HEK293 (cell line): ENCODE results near the gene QRFPR.

Experiments used
- ZNF16 ChIP-seq: fragments of 450-650 bp; formaldehyde crosslinking; IDR thresholded peaks from 2 replicates; pipeline ENCODE4 v1.5.1; 2016; ENCODE audit warnings: low read depth, missing biosample characterization, missing genetic modification characterization
- ZNF184 ChIP-seq: fragments of 450-650 bp; IDR thresholded peaks from 2 replicates; pipeline ENCODE4 v1.5.1; 2018; ENCODE audit warnings: missing biosample characterization, mild to moderate bottlenecking, missing genetic modification characterization
- ZNF2 ChIP-seq: fragments of 450-650 bp; formaldehyde crosslinking; IDR thresholded peaks from 2 replicates; pipeline ENCODE4 v1.5.1; 2016; ENCODE audit warnings: missing biosample characterization, missing genetic modification characterization
- ZNF221 ChIP-seq: fragments of 450-650 bp; formaldehyde crosslinking; IDR thresholded peaks from 2 replicates; pipeline ENCODE4 v1.5.1; 2017; ENCODE audit warnings: missing biosample characterization, missing genetic modification characterization, borderline replicate concordance
- ZNF24 ChIP-seq: fragments of 450-650 bp; formaldehyde crosslinking; IDR thresholded peaks from 2 replicates; pipeline ENCODE4 v1.5.1; 2016; ENCODE audit warnings: missing biosample characterization, missing genetic modification characterization
- ZNF292 ChIP-seq: fragments of 450-650 bp; formaldehyde crosslinking; IDR thresholded peaks from 2 replicates; pipeline ENCODE4 v1.5.1; 2016; ENCODE audit warnings: low read depth, missing biosample characterization, missing genetic modification characterization, borderline replicate concordance
- ZNF324 ChIP-seq: fragments of 450-650 bp; formaldehyde crosslinking; IDR thresholded peaks from 2 replicates; pipeline ENCODE4 v1.5.1; 2016; ENCODE audit warnings: missing biosample characterization, missing genetic modification characterization
- ZNF391 ChIP-seq: fragments of 450-650 bp; formaldehyde crosslinking; IDR thresholded peaks from 2 replicates; pipeline ENCODE4 v1.5.1; 2016; ENCODE audit warnings: low read depth, missing biosample characterization, missing genetic modification characterization, borderline replicate concordance
- ZNF404 ChIP-seq: fragments of 450-650 bp; formaldehyde crosslinking; IDR thresholded peaks from 2 replicates; pipeline ENCODE4 v1.5.1; 2017; ENCODE audit warnings: missing biosample characterization, missing genetic modification characterization
- ZNF510 ChIP-seq: fragments of 450-650 bp; formaldehyde crosslinking; IDR thresholded peaks from 2 replicates; pipeline ENCODE4 v1.5.1; 2018; ENCODE audit warnings: mild to moderate bottlenecking, missing genetic modification characterization, missing biosample characterization; ENCODE audit not compliant: insufficient replicate concordance
- ZNF623 ChIP-seq: fragments of 450-650 bp; formaldehyde crosslinking; IDR thresholded peaks from 2 replicates; pipeline ENCODE4 v1.5.1; 2016; ENCODE audit warnings: missing biosample characterization, missing genetic modification characterization
- ZNF629 ChIP-seq: fragments of 450-650 bp; formaldehyde crosslinking; IDR thresholded peaks from 2 replicates; pipeline ENCODE4 v1.5.1; 2017; ENCODE audit warnings: missing biosample characterization, missing genetic modification characterization
- ZNF654 ChIP-seq: fragments of 450-650 bp; formaldehyde crosslinking; IDR thresholded peaks from 2 replicates; pipeline ENCODE4 v1.5.1; 2016; ENCODE audit warnings: low read depth, missing biosample characterization, missing genetic modification characterization
- ZNF76 ChIP-seq: fragments of 450-650 bp; formaldehyde crosslinking; IDR thresholded peaks from 2 replicates; pipeline ENCODE4; 2016; ENCODE audit warnings: low read depth, missing biosample characterization, missing genetic modification characterization, borderline replicate concordance
- ZNF768 ChIP-seq: fragments of 450-650 bp; formaldehyde crosslinking; IDR thresholded peaks from 2 replicates; pipeline ENCODE4 v1.5.1; 2018; ENCODE audit warnings: missing biosample characterization, mild to moderate bottlenecking, missing genetic modification characterization
- TF ChIP-seq, protein P1 (sequence below): fragments of 450-650 bp; formaldehyde crosslinking; IDR thresholded peaks from 2 replicates; pipeline ENCODE4 v1.5.1; 2017; ENCODE audit warnings: missing biosample characterization, missing genetic modification characterization
- TF ChIP-seq, protein P2 (sequence below): fragments of 450-650 bp; formaldehyde crosslinking; IDR thresholded peaks from 2 replicates; pipeline ENCODE4 v1.5.1; 2016; ENCODE audit warnings: missing biosample characterization, missing genetic modification characterization
- TF ChIP-seq, protein P3 (sequence below): fragments of 450-650 bp; formaldehyde crosslinking; IDR thresholded peaks from 2 replicates; pipeline ENCODE4 v1.5.1; 2016; ENCODE audit warnings: missing biosample characterization, missing genetic modification characterization
- TF ChIP-seq, protein P4 (sequence below): fragments of 450-650 bp; formaldehyde crosslinking; IDR thresholded peaks from 2 replicates; pipeline ENCODE4 v1.5.1; 2016; ENCODE audit warnings: missing biosample characterization, missing genetic modification characterization, borderline replicate concordance
- TF ChIP-seq, protein P5 (sequence below): fragments of 450-650 bp; IDR thresholded peaks from 2 replicates; pipeline ENCODE4 v1.5.1; 2018; ENCODE audit warnings: missing biosample characterization, missing genetic modification characterization
- TF ChIP-seq, protein P6 (sequence below): fragments of 450-650 bp; formaldehyde crosslinking; IDR thresholded peaks from 2 replicates; pipeline ENCODE4 v1.5.1; 2017; ENCODE audit warnings: missing biosample characterization, missing genetic modification characterization
- TF ChIP-seq, protein P7 (sequence below): fragments of 450-650 bp; formaldehyde crosslinking; IDR thresholded peaks from 2 replicates; pipeline ENCODE4 v1.5.1; 2016; ENCODE audit warnings: missing biosample characterization, missing genetic modification characterization

QRFPR gene

DNA sequence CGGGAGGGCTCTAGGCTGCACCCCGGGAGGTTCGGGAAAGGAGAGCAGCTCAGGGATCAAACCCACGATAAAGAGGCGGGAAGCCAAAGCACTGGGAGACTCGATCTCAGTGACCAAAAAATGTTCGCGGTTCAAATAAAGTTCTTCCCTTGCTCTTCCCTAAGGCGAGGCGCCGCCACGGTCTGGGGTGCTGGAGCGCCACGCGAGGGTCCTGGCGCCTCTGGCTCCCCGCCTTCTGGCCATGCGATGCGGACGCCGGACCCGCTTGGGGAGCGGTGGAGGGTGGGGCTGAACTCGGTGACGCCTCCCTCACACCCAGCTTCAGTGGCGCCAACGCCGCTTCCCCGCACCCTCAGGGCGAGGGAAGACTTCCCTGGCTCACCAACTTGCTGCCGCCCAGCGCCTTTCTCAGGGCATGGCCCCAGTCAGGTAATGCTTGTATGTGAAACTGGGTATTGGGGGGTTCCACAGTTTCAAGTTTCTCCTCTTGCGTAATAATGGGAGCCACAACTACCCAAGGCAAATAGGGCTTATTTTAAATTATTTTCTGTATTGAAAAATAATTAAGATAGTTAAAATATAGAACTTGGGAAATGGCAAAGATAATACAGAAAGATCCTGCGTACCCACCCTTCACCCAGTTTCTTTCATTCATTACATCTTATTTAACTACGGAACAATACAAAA is at the start of gene QRFPR (continued):
- TF ChIP-seq, protein P1, sequence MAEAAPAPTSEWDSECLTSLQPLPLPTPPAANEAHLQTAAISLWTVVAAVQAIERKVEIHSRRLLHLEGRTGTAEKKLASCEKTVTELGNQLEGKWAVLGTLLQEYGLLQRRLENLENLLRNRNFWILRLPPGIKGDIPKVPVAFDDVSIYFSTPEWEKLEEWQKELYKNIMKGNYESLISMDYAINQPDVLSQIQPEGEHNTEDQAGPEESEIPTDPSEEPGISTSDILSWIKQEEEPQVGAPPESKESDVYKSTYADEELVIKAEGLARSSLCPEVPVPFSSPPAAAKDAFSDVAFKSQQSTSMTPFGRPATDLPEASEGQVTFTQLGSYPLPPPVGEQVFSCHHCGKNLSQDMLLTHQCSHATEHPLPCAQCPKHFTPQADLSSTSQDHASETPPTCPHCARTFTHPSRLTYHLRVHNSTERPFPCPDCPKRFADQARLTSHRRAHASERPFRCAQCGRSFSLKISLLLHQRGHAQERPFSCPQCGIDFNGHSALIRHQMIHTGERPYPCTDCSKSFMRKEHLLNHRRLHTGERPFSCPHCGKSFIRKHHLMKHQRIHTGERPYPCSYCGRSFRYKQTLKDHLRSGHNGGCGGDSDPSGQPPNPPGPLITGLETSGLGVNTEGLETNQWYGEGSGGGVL (tag by site-specific recombination) = peak; percentile 52; the same call in 1 of the 2 replicates
- TF ChIP-seq, protein P2, sequence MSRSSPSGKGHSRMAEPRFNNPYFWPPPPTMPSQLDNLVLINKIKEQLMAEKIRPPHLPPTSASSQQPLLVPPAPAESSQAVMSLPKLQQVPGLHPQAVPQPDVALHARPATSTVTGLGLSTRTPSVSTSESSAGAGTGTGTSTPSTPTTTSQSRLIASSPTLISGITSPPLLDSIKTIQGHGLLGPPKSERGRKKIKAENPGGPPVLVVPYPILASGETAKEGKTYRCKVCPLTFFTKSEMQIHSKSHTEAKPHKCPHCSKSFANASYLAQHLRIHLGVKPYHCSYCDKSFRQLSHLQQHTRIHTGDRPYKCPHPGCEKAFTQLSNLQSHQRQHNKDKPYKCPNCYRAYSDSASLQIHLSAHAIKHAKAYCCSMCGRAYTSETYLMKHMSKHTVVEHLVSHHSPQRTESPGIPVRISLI (tag by site-specific recombination) = no peak
- TF ChIP-seq ZNF404 (tag by site-specific recombination) (no peak), ZNF221 (tag by site-specific recombination) (no peak), ZNF629 (no peak), ZNF24 (tag by site-specific recombination) (no peak; the same call in 1 of the 2 replicates), ZNF292 (tag by site-specific recombination) (no peak), ZNF391 (tag by site-specific recombination) (no peak), ZNF324 (no peak), ZNF2 (tag by site-specific recombination) (0 out of 2 replicates have a peak, but pooled peaks have one; percentile 17), ZNF768 (no peak), ZNF623 (tag by site-specific recombination) (no peak), ZNF76 (no peak), ZNF16 (tag by site-specific recombination) (no peak), ZNF654 (tag by site-specific recombination) (no peak), ZNF510 (tag by site-specific recombination) (no peak), ZNF184 (tag by site-specific recombination) (no peak)
- TF ChIP-seq, protein P3, sequence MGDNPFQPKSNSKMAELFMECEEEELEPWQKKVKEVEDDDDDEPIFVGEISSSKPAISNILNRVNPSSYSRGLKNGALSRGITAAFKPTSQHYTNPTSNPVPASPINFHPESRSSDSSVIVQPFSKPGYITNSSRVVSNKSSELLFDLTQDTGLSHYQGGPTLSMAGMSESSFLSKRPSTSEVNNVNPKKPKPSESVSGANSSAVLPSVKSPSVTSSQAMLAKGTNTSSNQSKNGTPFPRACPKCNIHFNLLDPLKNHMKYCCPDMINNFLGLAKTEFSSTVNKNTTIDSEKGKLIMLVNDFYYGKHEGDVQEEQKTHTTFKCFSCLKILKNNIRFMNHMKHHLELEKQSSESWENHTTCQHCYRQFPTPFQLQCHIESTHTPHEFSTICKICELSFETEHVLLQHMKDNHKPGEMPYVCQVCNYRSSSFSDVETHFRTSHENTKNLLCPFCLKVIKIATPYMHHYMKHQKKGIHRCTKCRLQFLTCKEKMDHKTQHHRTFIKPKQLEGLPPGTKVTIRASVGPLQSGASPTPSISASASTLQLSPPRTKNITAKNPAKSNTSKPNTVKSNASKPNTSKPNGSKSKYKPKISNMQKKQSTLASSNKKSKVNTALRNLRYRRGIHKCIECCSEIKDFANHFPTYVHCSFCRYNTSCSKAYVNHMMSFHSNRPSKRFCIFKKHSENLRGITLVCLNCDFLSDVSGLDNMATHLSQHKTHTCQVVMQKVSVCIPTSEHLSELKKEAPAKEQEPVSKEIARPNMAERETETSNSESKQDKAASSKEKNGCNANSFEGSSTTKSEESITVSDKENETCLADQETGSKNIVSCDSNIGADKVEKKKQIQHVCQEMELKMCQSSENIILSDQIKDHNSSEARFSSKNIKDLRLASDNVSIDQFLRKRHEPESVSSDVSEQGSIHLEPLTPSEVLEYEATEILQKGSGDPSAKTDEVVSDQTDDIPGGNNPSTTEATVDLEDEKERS = 0 out of 2 replicates have a peak, but pooled peaks have one; percentile 10
- TF ChIP-seq, protein P4, sequence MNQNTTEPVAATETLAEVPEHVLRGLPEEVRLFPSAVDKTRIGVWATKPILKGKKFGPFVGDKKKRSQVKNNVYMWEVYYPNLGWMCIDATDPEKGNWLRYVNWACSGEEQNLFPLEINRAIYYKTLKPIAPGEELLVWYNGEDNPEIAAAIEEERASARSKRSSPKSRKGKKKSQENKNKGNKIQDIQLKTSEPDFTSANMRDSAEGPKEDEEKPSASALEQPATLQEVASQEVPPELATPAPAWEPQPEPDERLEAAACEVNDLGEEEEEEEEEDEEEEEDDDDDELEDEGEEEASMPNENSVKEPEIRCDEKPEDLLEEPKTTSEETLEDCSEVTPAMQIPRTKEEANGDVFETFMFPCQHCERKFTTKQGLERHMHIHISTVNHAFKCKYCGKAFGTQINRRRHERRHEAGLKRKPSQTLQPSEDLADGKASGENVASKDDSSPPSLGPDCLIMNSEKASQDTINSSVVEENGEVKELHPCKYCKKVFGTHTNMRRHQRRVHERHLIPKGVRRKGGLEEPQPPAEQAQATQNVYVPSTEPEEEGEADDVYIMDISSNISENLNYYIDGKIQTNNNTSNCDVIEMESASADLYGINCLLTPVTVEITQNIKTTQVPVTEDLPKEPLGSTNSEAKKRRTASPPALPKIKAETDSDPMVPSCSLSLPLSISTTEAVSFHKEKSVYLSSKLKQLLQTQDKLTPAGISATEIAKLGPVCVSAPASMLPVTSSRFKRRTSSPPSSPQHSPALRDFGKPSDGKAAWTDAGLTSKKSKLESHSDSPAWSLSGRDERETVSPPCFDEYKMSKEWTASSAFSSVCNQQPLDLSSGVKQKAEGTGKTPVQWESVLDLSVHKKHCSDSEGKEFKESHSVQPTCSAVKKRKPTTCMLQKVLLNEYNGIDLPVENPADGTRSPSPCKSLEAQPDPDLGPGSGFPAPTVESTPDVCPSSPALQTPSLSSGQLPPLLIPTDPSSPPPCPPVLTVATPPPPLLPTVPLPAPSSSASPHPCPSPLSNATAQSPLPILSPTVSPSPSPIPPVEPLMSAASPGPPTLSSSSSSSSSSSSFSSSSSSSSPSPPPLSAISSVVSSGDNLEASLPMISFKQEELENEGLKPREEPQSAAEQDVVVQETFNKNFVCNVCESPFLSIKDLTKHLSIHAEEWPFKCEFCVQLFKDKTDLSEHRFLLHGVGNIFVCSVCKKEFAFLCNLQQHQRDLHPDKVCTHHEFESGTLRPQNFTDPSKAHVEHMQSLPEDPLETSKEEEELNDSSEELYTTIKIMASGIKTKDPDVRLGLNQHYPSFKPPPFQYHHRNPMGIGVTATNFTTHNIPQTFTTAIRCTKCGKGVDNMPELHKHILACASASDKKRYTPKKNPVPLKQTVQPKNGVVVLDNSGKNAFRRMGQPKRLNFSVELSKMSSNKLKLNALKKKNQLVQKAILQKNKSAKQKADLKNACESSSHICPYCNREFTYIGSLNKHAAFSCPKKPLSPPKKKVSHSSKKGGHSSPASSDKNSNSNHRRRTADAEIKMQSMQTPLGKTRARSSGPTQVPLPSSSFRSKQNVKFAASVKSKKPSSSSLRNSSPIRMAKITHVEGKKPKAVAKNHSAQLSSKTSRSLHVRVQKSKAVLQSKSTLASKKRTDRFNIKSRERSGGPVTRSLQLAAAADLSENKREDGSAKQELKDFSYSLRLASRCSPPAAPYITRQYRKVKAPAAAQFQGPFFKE (tag by site-specific recombination) = no peak
- TF ChIP-seq, protein P5, sequence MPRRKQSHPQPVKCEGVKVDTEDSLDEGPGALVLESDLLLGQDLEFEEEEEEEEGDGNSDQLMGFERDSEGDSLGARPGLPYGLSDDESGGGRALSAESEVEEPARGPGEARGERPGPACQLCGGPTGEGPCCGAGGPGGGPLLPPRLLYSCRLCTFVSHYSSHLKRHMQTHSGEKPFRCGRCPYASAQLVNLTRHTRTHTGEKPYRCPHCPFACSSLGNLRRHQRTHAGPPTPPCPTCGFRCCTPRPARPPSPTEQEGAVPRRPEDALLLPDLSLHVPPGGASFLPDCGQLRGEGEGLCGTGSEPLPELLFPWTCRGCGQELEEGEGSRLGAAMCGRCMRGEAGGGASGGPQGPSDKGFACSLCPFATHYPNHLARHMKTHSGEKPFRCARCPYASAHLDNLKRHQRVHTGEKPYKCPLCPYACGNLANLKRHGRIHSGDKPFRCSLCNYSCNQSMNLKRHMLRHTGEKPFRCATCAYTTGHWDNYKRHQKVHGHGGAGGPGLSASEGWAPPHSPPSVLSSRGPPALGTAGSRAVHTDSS (tag by site-specific recombination) = no peak
- TF ChIP-seq, protein P6, sequence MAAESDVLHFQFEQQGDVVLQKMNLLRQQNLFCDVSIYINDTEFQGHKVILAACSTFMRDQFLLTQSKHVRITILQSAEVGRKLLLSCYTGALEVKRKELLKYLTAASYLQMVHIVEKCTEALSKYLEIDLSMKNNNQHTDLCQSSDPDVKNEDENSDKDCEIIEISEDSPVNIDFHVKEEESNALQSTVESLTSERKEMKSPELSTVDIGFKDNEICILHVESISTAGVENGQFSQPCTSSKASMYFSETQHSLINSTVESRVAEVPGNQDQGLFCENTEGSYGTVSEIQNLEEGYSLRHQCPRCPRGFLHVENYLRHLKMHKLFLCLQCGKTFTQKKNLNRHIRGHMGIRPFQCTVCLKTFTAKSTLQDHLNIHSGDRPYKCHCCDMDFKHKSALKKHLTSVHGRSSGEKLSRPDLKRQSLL = peak; percentile 90
- TF ChIP-seq, protein P7, sequence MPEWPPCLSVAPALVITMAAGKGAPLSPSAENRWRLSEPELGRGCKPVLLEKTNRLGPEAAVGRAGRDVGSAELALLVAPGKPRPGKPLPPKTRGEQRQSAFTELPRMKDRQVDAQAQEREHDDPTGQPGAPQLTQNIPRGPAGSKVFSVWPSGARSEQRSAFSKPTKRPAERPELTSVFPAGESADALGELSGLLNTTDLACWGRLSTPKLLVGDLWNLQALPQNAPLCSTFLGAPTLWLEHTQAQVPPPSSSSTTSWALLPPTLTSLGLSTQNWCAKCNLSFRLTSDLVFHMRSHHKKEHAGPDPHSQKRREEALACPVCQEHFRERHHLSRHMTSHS (tag by site-specific recombination) = no peak
